ENCODE results near the gene ANKMY1.

The ANKMY1 gene

DNA sequence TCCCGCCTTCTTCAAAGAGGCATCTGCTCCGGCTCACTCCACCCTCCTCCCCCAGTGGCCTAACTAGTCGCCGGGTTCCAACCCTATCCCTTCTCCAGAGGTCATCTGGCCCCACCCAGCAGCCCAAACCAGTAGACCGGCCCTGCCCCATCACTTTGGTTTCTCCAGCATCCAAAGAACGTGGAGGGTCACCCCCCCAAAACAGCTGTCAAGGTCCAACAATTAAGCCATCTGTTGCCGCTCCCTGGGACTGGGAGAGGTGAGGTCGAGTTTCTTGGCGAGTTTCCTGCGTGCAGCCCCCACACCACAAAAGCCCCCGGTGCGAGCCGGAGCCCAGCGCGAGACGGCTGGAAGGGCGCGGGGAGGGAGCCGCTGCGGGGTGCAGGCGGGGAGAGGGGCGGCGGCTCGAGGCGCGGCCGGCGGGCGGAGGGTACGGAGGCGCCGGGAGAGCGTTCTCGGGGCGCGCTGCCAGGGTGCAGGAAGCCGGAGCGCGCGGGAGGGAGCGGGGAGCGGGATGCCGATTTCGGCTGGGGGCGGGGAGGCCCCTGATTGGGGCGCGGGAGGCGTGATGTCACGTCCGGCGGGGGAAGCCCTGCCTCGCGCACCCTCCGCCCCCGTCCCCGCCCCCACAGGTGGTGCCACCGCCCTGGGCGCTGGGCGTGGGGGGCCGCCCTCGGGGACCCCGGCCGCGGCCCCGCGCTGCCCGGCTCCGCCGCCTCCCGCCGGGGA is 122.9 kb downstream of the ANKMY1 start:
- peak; percentile 88 for DNase-seq (ENCODE audit: low spot score)

DNA sequence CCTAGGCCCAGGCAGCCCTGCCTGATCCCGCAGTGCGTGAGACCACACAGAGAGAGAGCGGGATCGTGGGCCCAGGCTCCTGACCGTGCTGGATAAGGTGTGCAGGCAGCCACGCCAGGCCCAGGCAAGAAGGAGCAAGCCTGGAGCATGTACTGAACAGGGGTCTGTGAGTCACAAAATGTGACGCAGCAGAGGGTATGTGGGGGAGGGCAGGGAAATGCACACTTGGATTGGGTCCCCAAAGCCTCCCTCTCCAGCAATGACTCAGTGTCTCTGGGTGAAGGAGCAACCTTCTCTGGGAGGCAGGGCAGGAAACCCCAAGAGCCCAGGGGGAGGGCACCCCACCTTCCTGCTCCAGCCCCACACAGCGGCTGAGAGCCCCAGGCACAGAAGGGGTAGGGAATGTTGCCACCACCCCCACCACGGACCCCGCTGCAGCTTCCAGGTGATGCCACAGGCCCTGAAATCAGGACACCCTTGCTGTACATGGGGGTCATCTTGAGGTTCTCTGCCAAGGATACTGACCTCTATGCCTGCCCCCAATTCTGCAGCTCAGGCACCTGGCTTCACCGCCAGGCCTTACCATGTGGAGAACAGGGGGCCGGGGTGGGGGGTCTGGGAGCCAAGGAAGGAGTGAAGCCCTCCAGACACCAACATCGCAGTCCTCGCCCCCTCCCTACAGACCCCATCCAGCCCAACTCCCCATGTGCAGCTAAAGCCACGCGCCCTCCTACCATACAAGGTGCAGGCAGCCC is 123.6 kb downstream of the ANKMY1 start:
- peak; percentile 64 for DNase-seq (ENCODE audit: low spot score)

DNA sequence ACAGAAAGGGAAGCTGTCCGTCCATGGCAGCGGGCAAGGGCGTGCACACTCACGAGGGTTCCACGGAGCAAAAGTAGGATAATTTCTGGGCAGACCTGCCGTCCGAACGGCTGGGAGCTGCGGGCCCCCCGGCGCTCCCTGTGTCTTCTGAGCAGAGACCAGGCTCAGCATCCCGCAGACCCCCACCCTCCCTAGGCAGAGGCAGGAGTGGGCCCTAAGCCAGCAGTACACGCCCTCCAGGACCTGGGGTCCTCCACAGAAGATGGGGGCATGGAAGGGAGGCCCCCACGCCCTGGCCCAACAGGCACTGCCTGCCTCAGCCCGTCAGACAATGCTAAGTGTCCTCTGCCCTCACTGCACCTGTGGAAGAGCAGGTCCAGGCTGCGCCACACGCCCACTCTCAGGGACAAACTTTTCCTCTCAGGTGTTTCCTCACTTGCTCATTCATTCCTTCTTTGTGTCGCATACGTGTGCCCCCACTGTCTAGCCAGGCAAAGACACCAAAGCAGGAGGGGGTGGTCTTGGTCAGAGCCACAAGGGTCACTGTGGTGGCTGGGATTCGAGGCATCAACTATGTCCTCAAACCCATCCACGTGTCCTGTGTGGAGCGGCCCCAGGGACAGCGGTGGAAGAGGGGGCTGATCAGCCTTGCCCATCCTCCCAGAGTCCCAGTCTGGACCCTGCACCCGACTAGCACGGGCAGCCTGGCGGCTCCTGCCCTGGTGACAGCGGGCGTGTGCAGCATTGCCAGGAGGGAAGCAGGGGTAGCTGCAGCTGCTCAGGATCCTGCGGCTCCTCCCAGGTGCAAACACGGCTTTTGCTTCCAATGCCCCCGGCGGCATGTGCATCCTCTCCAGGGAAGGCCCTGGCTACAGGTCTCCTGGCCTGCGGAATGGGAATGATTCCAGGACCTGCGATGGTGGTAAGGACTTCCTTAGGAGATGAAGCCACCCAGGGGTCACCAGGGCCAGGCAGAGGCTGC is 124.7 kb downstream of the ANKMY1 start:
- DNase-seq (ENCODE audit: low spot score), result no peak

DNA sequence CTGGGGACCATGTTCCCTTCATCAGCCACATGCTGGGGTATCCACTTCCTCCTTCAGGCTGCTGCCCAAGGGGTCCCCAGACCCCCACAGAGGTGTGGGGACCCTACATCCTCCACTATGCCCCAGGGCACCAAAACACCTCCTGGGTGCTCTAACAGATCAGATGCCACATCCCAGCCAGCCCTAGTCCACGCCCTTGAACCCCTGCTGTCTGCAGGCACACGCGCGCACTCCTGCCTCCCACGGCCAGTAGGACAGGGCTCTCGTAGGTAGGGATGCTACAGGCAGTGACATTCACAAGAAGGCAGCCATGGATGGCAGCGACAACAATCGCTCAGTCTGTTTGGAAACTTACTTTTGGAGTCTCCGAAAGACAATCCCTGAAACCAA is 125.4 kb downstream of the ANKMY1 start:
- DNase-seq (ENCODE audit: low spot score), result no peak

DNA sequence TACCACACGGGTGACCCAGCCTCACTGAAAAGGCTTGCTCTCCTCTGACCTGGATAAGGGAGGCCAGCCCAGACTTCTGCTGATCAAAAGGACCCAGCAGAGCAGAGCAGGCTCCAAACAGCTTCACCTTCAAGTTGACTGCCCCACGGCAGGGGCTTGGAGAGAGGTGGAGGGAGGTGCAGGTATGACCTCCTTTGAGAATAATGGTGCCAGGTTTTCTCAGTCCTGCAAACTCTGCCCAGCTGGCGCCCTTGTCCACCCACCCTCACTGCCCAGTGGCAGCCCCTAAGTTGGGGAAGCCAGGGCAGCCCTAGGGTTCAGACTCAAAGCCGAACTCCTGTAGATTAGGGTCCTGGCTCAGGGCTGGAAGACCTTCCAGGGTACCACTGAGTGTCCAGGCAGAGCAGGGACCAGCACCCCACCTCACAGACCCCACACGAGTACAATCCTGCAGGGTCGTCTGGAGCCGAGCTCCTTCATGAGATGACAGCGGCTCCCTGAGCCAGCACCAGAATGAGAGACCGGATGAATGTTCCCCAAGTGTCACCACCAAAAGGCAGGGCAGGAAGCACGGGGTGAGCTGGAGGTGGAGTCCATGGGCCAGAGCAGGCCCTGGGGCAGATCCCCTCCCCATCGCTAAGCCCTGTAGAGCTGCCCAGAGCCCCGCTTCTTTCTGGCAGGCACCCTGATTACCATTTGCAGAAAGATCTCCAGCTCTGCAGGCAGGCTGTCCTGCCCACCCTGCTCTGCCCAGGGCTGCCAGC is 125.9 kb downstream of the ANKMY1 start:
- DNase-seq (ENCODE audit: low spot score), result no peak

DNA sequence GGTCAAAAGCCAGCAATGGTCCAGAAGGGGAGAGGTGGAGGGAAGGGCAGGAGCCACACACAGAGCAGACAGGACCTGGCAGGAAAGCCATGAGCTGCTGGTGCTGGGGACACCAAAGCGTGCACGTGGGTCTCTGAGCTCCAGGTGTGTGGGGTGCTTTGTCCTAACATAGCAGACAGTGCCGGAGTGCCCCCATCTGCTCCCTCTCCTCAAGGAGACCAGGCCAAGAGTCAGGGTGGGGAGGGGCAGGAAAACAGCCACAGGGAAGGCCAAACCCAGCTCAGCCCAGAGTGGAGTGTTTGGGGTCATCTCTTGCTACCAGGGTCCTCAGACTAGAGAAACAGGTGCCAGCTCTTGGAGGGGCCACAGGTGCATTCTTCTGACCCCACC is 126.5 kb downstream of the ANKMY1 start:
- DNase-seq (ENCODE audit: low spot score), result no peak

DNA sequence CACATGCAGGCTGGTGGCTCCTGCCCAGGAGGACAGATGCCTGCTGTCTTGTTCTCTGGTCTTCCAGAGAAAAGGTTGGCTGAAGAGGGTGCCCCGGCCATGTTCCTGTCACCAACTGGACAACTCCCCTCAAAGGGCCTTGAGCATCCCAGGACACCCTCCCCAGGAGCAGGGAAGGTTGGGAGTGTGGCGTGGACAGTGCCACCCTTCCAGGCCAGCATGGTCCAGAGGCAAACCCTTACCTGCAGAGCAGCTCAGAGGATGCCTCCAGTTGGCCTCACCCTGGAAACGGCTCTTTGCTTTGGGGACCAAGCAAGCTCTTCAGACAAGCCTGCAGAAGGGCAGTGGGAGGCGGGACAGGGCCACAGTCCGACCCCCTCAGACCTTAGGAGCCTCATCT is 127.2 kb downstream of the ANKMY1 start:
- no peak for DNase-seq (ENCODE audit: low spot score)

DNA sequence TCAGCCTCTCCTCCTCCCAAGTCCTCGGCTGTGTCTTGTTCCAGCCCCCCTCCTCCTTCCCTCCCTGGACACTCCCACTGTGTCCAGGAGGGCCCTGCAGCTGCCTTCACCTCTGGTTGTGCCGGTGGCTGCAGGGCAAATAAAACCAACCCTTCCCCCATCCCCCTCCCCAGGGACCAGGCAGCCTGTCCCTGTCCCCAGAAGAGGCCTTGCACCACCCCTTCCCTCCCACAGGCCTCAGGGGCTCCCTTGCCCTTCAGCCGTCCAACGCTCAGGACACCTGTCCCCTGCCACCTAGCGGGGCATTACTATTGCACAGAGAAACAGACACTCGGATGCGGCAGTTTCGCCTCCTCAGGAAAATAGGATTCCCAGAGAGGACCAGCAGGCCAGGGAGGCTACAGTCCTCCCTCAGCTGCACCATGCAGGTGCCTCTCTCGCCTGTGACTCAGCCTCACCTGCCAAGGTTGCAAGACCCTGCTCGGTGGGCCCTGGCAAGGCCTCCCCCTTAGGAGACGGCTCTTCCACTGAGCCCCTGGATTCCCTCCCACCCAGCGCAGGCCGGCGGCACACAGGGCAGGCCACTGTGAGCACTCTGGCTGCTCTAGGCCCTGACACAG is 127.8 kb downstream of the ANKMY1 start:
- no peak for DNase-seq (ENCODE audit: low spot score)

All from Ammon's horn (tissue), 1 donor.